ENCODE data around the gene ZNF384. TPM values are rescaled to one million over a fixed set of nuclear protein-coding genes. Genes with fewer than 3 reads are reported as not detected.
A peak's percentile ranks its signal among the peaks of the same experiment; 100 is the strongest.

Gene ZNF384
- total RNA-seq, 1 donor: 29.5 TPM

DNA sequence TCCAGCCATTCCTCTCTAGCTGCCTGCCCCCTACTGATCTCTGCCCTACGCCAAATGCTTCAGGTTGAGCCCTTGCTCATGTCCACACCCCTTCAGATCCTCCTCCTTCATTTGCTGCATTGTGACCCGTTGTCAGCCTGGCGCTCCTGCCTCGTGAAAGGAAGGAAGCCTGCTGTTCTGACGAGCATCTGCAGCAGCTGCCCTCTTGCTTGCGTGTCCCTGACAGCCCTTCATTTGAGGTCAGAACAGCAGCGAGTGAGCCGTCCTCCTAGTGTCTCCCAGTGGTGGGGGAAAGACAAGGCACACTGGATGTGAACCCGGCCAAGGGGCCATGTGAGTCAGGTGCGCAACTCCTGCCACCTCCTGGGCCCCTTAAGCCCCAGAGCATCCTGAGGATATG is 14.5 kb upstream of the ZNF384 start:
- TF ChIP-seq, protein P1, sequence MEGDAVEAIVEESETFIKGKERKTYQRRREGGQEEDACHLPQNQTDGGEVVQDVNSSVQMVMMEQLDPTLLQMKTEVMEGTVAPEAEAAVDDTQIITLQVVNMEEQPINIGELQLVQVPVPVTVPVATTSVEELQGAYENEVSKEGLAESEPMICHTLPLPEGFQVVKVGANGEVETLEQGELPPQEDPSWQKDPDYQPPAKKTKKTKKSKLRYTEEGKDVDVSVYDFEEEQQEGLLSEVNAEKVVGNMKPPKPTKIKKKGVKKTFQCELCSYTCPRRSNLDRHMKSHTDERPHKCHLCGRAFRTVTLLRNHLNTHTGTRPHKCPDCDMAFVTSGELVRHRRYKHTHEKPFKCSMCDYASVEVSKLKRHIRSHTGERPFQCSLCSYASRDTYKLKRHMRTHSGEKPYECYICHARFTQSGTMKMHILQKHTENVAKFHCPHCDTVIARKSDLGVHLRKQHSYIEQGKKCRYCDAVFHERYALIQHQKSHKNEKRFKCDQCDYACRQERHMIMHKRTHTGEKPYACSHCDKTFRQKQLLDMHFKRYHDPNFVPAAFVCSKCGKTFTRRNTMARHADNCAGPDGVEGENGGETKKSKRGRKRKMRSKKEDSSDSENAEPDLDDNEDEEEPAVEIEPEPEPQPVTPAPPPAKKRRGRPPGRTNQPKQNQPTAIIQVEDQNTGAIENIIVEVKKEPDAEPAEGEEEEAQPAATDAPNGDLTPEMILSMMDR (IDR thresholded peaks at IDR 0.05; ENCODE audit: insufficient read depth, low read length): no peak
- no peak overlapping the region for H3K4me3 ChIP-seq (ENCODE audit: low read depth, low read length)
- DNase-seq (ENCODE audit: low read depth): no peak

DNA sequence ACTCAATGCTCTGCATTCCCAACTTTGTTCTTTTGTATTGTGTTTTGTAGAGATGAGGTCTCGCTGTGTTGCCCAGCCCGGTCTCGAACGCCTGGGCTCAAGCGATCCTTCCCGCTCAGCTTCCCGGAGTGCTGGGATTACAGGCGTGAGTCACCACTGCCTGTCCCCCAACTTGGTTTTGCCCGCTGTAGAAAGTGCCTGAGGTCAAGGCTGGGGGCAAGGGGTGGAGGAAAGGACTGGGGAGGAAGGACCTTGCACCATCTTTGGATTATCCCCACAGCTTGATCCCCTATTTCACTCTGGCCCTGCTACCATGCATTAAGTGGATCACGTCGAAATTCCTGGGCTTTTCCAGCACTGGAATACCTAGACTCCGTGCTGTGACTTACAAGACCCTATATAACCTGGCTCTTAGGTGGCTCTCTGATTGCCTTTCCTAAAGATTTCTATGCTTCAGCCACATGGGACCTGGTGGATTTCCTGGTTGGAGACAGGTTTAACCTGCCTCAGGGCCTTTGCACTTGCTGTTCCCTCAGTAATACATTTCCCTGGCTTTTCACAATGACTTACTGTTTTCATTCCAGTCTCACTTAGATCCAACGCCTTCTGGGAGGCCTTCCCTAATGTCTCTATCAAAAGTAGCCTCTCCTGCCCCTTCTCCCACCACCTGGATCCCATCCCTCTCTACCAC is 12.0 kb upstream of the ZNF384 start:
- no peak for DNase-seq (ENCODE audit: low read depth)
- TF ChIP-seq, protein P1 (IDR thresholded peaks at IDR 0.05; ENCODE audit: insufficient read depth, low read length): no peak

GRCh38 chr12:6700646-6701051 is 11.5 kb upstream of the ZNF384 start, which contains the start of gene PIANP:
Gene PIANP, minus strand, starts transcription at chr12:6700815. Its CDS starts 2,754 bp downstream, at chr12:6698061.
- TF ChIP-seq, protein P1 (IDR thresholded peaks at IDR 0.05; ENCODE audit: insufficient read depth, low read length): no peak
- H3K4me3 ChIP-seq (ENCODE audit: low read depth, low read length): peak within 1 kb of the TSS; percentile 73
- DNase-seq (ENCODE audit: low read depth): no peak

More for the DNA sequence above, 12.0 kb upstream of the ZNF384 start:
- H3K4me3 ChIP-seq (ENCODE audit: low read depth, low read length): peak overlapping the region; percentile 67

DNA sequence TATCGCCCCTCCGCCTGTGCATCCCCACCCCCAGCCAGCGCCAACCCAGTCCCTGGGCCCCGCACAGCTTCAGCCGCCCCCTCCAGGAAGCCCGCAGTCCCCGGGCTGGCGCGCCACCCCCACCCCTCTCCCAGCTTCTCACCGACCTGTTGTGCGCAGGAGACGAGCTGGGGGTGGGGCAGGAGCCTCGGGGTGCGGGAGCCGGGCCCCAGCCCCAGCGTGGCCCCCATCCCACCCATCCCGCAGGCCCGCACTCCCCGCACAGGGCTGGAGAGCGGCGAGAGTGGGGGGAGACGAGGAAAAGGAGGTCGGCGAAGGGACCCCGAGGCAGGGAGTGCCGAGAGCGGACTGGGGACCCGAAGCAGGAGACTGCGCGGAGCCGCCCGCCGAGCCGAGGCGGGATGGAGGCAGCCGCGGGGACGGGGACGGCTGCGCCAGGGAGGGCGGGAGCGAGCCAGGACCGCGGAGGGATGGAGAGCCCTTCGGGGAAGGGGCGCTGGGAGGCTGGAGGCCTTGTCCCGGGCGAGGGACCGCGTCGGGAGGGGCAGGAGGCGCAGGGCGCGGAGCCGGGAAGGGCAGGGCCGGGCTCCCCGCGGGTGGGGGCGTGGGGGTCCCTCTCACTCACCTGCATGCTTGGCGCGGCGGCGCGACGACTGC is 10.9 kb upstream of the ZNF384 start:
- DNase-seq (ENCODE audit: low read depth): no peak
- H3K4me3 ChIP-seq (ENCODE audit: low read depth, low read length): peak overlapping the region; percentile 73
- TF ChIP-seq, protein P1 (IDR thresholded peaks at IDR 0.05; ENCODE audit: insufficient read depth, low read length): no peak

GRCh38 chr12:6699259-6699988 is 10.2 kb upstream of the ZNF384 start:
- H3K4me3 ChIP-seq (ENCODE audit: low read depth, low read length): peak overlapping the region; percentile 73
- no peak for DNase-seq (ENCODE audit: low read depth)
- TF ChIP-seq, protein P1 (IDR thresholded peaks at IDR 0.05; ENCODE audit: insufficient read depth, low read length): no peak

DNA sequence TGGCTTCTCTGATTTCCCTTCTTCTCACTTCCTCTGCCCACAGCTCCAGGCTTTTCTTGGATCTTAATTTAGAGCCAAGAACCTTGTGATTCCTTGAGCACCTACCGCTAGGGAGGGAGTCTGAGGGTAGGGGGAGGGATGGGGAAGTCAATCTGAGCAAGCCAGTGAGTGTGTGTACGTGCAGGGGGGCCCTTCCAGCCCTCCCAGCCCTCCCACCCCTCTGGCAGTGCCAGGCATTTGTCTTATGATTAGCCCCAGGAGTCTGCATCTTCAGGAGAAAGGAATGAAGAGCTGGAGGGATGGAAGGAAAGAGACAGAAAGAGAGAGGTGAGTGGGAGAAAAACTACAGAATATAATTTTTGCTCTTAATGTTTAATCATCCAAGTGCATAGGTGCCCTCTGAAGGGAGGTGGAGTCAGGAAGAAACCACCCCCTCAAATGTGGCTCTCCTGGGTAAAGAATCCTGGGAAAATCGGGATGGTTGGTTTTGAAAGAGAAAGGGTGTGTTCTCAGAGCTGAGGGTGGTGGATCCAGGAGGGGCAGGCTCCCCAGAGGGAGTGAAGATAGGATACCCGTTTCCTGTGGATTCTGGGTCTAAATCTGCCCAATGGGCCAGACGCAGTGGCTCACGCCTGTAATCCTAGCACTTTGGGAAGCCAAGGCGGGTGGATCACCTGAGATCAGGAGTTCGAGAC is 9.3 kb upstream of the ZNF384 start:
- TF ChIP-seq, protein P1 (IDR thresholded peaks at IDR 0.05; ENCODE audit: insufficient read depth, low read length): no peak
- no peak overlapping the region for H3K4me3 ChIP-seq (ENCODE audit: low read depth, low read length)
- DNase-seq (ENCODE audit: low read depth): no peak

Data from fibroblast of the aortic adventitia (primary cell).